LNCaP clone FGC (cell line): ENCODE measurements around the gene TRABD2A.
"Not testable (repeated sequence)": the region's sequence is repeated elsewhere in the genome, so short reads cannot be mapped to it uniquely, and the experiment has no call there.

Source experiments
- DNase-seq: peaks from one replicate; pipeline ENCODE4 v3.0.0-alpha.2; 2011; ENCODE audit warnings: low read depth
- H3K4me3 ChIP-seq: 2 replicates; pipeline ENCODE4 v1.5.1; 2011; ENCODE audit warnings: mild to moderate bottlenecking, low read depth, low read length, control low read depth
- CTCF ChIP-seq: IDR thresholded peaks from 2 replicates; pipeline ENCODE4 v1.5.1; 2012; ENCODE audit warnings: mild to moderate bottlenecking; ENCODE audit not compliant: control insufficient read depth, insufficient read depth; ENCODE audit errors: extremely low read depth

Gene TRABD2A

GRCh38 chr2:84919885-84920580, 39.1 kb upstream of the TRABD2A start:
- no peak overlapping the region for H3K4me3 ChIP-seq

GRCh38 chr2:84918430-84918829, 37.5 kb upstream of the TRABD2A start:
- no peak for TF ChIP-seq CTCF
- H3K4me3 ChIP-seq = no peak overlapping the region
- no peak for DNase-seq

More at GRCh38 chr2:84919885-84920580, 39.1 kb upstream of the TRABD2A start:
- no peak for DNase-seq
- TF ChIP-seq CTCF = no peak

GRCh38 chr2:84917821-84918220, 36.9 kb upstream of the TRABD2A start:
- not testable (repeated sequence) for DNase-seq, H3K4me3 ChIP-seq

GRCh38 chr2:84915675-84916074, 34.8 kb upstream of the TRABD2A start:
- not testable (repeated sequence) for DNase-seq, H3K4me3 ChIP-seq

- H3K4me3 ChIP-seq = no peak overlapping the region
- no peak for DNase-seq
- no peak for TF ChIP-seq CTCF
Measured at GRCh38 chr2:84914334-84914733, 33.5 kb upstream of the TRABD2A start.

GRCh38 chr2:84912984-84913383, 32.1 kb upstream of the TRABD2A start:
- TF ChIP-seq CTCF = no peak
- H3K4me3 ChIP-seq = no peak overlapping the region
- peak; percentile 50 for DNase-seq

GRCh38 chr2:84911135-84911678, 30.3 kb upstream of the TRABD2A start:
- no peak for DNase-seq
- H3K4me3 ChIP-seq = no peak overlapping the region
- TF ChIP-seq CTCF = no peak
